LoVo (cell line): ENCODE data around the gene TVP23A.

Experiments
- DNase-seq: peaks from one replicate; pipeline ENCODE4 v3.0.0-alpha.2; 2016; ENCODE audit warnings: low spot score

TVP23A gene

DNA sequence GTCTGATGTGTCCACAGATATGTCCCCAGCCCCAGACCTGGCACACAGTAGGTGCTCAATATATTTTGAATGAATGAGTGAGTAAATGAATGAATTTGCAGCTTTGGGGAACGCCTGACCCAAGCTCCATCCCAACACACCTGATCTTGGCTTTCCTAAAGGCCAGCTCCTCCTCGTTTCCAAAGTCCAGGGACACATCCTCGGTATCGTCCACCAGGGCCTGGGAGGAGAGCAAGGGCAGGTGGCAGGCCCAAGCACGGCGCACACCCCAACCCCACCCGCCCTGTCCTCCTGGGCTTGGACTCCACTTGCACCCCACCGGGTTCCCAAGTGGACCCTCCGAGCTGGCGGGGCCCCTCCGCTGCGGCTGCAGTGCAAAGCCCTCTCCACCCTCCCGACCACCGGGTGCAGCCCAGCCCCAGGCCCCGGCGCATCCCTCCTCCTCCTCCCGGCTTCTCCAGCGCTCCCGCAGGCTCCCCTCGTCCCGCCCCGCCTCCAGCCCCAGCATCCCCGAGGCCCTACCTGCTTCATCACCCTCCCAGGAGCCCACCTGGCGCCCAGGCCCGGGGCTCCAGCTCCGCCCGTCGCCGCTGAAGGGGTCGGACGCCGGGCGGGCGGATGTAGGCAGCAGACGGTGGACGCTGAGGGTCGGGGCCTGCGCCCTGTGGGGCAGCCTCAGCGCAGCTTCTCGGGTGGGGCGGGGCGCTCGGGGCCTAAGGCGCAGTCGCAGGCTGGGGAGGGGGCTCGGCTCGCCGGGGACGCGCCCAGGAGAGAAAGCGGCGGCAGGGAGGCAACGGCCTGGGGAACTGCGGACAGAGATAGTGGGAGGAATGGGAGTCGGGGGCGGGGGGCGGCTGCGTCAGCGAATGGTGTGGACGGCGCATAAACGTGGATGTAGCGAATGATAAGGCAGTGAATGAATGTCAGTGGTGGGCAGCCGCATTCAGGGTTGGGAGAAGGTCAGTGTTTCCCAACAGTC lies at the start of gene TVP23A:
Gene TVP23A (minus strand): TSS at position 832 of the 979 bp plus-strand sequence. CDS start 301 bp downstream, at position 531.
- DNase-seq, result no peak

DNA sequence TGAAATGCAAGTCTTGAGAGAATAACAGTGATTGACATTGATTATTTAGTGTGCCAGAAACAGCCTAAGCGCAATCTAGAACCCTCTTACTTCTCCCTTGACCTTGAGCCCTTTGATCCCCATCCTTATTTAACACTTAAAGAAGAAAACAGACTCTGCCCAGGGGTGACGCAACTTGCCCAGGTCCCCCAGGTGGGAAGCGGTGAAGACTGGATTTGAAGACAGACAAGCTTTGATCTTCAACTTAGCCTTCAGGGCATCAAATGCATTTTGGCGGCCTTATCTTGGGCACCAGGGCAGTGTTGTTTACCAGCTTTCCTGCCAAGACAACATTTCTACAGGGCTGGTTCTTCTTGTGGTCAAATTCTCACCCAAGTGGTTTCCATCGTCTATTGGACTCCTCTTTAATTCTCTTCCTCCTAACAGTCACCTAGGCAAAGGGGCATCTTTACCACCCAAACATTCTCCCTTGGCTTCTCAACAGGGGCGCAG lies 49.6 kb upstream of the TVP23A start:
- DNase-seq, result no peak

DNA sequence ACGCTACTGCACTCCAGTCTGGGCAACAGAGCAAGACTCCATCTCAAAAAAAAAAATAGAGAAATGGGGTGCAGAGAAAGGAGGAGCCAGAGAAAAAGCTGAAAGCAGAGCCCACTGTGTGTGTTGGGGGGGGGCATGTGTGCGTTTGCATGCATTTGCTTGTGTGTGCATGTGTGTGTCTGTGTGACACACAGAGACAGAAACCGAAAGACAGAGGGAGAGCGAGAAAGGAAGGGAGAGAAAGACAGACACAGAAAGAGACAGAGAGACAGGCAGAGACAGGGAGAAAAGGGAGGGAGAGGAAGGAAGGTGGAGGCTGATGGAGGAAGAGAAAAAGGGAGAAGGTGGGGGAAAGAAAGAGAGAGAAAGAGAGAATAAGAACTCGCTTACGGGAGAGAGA lies 48.6 kb upstream of the TVP23A start:
- no peak for DNase-seq

DNA sequence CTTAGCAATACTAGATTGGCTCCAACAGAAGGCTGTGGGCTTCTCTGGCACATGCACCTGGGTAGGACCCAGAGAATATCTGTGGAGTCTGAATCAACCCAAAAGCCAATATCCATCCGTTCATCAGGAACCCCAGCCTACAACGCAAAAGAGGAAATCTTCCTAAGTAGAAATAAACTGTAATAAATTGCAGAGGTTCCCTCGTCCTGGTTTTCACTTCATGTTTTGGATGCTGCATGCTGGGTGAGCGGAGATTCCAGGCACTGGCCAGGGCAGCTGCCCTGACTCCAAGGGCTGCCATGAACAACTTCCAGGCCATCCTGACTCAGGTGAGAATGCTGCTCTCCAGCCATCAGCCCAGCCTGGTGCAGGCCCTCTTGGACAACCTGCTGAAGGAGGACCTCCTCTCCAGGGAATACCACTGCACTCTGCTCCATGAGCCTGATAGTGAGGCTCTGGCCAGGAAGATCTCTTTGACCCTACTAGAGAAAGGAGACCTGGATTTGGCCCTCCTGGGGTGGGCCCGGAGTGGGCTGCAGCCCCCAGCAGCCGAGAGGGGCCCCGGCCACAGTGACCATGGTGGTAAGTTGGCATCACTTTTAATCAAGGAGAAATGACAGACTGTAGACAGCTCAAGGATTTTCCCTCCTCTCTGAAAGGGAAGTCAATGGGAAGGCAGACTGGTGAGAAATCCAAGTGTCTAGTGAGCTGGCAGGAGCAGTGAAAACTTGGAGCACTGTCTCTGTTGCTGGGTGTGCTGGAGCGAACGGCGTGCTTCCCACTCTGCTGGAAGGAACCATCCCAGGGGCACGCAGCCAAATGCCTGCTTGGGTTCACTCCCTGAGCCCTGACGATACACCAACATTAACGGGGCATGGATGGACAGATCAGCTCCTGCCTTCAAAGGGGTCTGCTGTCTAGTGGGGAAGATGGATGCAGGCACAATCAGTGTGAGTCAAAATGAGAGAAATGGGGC lies 47.7 kb upstream of the TVP23A start:
- no peak for DNase-seq

DNA sequence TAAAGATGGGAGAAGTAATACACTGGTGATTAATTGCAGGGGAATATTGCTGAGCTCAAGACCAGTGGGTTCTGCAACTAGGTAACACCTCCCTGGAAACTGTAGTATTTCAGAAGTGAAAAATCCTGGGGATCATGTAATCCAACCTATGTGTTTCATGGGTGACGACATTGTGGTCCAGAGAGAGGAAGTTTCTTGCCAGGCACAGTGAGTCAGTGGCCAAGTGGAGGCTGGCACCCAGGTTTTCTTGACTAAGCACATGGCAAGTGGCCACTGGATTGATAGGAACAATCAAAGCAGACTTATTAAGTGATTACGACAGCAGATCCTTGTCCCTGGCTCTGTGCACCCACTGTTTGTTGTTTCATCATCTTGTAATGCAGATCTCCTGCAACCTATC lies 43.8 kb upstream of the TVP23A start:
- DNase-seq, result peak; percentile 44

DNA sequence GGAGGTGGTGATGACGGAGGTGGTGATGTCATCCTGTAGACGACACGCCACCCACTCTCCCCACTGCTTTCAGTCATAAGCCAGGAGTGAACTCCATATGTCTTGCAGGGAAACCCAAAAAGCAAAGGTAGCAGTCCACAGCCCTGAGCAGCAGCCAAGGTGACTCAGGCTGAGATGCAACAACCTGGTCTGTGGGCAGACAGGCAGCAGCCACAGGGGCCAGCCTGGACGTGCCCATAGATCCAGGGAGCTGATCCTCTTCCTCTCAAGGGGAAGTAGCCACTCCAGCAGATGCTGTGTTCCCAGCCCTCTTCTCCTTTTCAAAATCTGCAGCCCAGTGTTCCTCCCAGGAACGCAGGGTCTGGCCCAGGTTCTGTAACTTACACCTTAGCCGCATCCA lies 41.1 kb upstream of the TVP23A start:
- DNase-seq, result no peak

DNA sequence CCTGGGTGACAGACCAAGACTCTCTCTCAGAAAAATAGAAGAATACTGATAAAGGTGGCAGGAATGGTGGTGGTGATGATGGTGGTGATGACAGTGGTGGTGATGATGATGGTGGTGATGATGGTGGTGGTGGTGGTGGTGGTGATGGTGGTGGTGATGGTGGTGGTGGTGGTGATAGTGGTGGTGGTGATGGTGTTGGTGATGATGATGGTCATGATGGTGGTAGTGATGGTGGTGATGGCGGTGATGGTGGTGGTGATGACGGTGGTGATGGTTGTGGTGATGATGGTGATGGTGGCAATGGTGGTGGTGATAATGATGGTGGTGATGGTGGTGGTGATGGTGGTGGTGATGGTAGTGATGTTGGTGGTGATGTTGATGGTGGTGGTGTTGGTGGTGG lies 40.4 kb upstream of the TVP23A start:
- no peak for DNase-seq

DNA sequence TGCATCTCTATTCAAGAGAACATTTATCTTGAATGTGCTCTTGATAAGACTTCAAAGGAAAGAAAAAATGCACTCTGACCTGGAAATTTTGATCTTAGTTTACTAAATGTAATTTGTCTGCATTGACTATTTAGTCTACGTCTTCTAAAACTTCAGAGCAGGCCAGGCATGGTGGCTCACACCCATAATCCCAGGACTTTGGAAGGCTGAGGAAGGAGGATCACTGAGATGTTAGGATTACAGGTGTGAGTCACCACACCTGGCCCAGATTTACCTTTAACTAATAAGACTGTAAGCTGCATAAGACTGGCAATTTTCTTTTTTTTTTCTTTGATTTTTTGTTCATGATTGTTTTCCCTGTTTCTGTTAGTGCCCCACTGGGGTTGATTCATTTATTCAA lies 39.6 kb upstream of the TVP23A start:
- no peak for DNase-seq

DNA sequence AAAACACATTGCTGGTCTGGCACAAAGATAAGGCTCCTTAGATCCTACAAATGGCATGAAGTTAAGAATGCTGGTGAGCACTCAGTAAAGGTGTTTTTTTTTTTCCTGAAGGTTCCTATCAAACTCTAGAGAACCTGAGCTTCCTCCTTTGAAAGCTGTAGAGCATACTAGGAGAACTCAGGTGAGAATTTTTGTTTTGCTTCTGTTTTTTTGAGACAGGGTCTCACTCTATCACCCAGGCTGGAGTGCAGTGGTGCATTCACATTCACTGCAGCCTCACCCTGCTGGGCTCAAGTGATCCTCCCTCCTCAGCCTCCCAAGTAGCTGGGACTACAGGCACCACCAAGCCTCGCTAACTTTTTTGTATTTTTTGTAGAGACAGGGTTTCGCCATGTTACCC lies 37.4 kb upstream of the TVP23A start:
- no peak for DNase-seq

DNA sequence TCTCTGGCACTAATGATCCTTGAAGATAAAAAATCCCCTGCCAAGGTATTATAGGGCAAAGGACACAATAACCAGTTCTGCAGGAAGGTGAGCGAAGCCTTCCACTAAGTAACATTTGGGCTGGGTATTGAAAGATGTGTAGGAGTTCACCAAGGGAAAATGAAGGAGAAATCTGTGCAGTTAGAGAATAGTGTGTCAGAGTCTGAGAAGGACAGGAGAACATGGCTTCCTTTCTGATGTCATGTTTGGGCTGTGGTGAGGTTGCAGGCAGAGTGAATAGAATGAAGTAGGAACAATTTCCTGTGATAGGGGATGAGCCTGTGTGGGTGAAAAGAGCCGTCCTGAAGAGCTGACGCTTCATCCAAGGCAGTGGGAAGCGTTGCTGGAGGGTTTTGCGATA lies 34.4 kb upstream of the TVP23A start:
- no peak for DNase-seq

DNA sequence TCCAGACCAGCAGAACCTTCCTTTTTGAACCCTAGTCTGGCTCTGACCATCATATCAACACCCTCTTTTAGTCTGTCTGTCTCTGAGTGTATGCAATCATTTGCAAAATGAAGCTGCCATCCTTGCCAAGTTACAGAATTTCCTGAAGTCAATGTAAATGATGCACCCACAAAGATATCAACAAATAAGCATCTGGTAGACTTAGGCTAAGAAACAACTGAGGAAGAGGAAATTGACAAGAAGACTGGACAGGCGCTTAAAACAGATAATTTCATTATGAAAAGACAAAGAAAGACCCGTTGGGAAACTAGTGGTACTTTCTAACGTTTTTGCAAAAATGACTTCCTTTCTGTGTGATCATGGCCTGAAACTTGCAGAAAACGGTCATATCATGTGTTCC lies 33.7 kb upstream of the TVP23A start:
- no peak for DNase-seq

DNA sequence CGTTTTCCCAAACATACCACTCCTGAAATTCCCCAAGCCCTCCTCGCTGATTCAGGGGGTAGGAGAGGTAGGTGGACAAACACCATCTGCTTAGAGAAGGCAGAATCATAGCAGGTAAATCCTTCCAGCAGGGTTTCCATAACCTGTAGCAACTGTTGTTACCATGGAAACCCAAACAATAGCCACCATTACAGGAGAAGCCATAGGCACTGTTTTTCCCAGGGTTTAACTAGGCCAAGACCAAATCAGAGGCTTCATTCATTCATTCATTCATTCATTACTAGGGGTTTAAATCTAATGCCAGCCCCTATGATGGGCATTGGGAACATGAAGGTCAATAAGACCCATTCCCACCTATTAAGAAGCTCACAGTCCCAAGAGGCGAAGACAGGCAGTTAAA lies 32.9 kb upstream of the TVP23A start:
- DNase-seq, result no peak

DNA sequence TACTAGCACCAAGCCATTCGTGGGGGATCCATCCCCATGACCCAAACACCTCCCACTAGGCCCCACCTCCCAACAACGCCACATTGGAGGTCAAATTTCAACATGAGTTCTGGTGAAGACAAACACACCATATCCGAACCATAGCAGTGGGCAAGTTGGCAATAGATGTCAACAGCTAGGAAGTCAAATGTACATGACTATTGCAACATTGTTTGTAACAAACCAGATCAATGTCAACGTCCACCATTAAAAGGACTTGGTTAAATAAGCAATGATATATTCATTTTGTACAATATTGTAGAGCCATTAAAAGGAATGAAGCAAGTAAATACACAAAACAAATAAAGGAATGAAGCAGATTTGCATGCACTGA lies 31.9 kb upstream of the TVP23A start:
- DNase-seq, result no peak

DNA sequence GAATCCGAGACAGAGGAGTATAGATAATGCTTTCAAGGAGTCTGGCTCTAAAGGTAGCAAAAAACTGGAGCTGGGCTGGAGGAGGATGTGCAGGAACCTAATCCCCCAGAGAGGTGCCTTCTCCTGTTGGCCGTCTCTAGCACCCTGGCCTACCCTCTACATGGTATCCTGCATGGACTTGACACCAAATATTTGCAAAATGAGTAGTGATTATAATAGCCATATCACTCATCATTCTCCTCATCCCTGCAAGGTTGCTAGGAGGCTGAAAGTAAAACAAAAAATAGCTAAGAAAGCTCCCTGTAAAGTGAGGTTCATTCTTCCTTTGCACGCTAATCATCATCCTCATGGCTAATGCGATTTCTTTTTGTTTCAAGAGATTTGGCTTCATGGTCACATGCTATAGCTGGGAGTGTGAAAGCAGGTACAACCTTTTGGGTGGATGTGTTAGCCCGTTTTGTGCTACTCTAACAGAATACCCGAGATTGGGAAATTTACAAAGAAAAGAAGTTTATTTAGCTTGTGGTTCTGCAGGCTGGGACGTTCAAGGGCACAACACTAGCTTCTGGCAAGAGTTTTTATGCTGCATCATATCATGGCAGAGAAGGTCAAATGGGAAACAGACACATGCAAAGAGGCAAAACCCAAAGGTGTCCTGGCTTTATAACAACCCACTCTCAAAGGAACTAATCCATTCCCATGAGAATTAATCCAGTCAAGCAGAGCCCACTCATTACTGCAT lies 31.3 kb upstream of the TVP23A start:
- no peak for DNase-seq

DNA sequence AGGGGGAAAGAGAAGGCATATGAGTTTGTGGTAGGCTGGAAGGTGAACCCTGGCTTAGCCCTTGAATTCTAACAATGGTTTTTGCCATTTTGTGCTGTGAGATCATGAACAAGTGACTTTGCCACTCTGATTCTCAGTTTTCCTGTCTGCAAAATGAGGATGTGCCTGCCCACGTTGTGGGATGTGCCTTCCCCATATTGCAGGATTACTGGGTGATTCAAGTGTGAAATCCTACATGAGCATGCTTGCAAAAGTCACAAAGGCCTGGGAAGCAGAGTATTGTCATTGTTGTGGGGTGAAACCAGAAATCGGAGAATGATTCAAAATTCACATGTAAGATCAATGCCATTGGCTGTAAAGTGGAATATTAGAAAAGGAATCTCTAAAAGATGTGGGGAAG lies 28.6 kb upstream of the TVP23A start:
- no peak for DNase-seq

DNA sequence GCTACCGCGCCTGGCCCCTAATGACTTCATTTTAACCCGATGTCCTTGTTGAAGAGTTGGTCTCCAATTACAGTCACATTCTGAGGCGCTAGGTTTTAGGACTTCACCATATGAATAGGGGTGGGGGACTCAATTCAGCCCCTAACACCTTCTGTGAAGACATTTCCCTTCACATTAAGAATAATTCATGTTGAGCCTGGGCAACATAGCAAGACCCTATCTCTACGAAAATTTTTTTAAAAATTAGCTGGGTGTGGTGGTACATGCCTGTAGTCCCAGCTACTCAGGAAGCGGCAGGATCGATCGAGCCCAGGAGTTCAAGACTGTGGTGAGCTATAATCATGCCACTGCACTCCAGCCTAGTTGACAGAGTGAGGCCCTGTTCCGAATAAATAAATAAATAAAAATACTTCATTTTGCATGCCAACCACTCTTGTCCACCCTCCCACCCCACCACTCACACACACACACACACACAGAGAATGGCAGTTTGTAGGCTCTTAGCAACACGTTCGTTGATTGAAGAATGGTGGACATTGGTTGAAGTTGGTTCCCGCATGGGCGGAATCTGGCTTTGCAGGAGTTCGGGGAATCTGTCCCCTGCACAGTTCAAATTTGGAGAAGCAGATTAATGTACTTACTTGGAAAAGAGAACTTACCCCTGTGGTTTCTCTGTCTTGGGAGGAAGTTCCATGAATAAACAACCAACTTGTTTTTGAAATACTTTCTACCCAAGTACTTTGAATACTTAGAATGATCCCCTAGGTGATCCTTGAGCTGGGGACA lies 27.8 kb upstream of the TVP23A start:
- DNase-seq, result no peak

DNA sequence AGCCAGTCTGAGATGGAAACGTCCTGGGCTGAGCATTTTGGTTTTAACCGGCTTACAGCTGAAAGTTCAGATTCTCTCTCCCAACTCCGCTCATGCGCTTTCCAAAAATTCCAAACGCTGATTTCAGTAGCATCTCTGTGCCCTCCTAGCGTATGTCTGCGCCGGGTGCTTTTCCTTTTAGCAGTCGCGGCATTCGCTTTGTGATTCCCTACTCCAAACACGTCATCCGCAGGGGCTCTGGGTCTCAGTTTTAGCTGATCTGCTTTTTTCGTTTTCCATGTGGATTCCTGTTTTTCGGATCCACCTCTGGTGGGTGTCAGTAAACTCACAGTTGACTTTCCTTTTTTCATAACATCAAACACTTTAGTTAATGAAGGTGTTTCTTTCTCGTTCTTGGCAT lies 22.1 kb upstream of the TVP23A start:
- DNase-seq, result no peak

DNA sequence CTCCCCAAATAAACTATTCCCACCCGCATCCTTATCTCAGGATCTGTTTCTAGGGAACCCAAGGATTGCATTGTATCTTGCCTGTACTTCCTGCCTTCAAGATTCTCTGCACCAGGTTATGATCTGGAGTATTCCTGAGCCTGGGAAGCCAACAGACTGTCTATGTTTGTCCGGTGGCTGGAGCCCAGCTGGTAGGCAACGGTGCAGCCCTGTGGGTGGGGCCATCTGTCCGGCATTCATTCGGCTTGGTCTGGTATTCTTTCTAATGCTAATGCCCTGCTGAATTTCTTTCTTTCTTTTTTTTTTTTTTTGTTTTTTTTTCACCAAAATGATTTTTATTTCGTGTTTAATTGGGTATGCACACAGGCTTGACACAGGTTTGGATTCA lies 20.7 kb upstream of the TVP23A start:
- DNase-seq, result no peak

DNA sequence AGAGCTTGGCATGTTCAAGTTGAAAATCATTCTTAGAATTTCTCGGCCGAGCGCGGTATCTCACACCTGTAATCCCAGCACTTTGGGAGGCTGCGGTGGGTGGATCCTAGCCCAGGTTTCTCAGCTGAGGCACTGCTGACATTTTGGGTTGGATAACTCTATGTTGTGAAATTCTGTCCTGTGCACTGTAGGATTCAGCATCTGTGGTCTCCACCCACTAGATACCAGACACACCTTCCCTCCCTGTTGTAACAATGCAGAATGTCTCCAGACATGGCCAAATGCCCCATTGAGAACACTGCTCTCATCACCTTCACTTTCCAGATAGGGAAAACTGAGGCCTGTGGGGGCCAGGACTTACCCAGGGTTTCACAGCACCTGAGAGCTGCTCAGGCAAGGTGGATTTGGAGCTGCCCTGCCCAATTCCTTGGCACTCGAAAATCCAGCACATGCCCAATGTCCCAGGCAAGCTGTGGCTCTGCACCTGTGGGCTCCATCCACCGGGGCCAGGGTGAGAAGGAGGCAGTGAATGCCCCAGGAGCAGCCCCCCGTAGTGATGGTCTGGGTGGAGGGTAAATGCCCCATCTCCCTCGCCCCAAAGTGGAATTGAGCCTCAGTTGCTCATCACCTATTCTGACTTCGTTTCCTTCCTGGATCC lies 20.2 kb upstream of the TVP23A start:
- DNase-seq, result no peak

DNA sequence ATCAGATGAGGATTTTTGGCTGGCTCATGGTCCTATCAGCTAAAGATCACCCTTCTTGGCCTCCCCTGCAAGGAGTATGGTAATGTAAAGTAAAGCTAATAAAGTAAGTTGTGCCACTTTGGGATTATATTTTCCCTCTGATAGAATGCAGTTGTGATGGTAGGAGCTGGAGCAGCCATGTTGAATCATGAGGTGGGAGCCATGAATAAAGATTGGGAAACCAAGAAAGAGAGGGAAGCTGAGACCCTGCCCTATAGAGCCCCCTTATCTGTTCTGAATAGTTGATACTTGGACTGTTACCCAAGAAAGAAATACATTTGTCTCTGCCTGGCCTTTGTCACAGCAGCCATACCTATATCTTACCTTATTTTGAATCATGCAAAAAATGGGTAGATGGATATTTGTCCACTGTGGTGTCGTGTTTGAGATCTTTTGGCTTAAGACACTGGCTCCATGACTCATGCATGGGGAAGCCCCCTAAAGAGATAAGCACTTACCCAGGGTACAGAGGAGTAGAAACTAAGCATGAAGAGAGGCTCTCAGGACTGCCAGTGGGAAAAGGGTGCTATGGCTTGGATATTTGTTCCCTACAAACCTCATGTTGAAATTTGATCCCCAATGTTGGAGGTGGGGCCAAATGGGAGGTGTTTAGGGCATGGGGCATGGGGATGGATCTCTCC lies 17.7 kb upstream of the TVP23A start:
- DNase-seq, result no peak
